H1 (cell line): ENCODE data around the gene ATP5MC2. TPM values are rescaled to one million over a fixed set of nuclear protein-coding genes. Genes with fewer than 3 reads are reported as not detected.

Experiments used
- CTCF ChIA-PET: fragments of 300-600 bp; sonication (Branson Sonifier 250); formaldehyde crosslinking; loops from one replicate; lab custom pipeline; 2021; ENCODE audit not compliant: partially characterized antibody; lab: Charles Lee
- POLR2A ChIA-PET: fragments of 300-600 bp; sonication (Branson Sonifier 250); formaldehyde crosslinking; loops from one replicate; lab custom pipeline; 2021; ENCODE audit warnings: inconsistent platforms; ENCODE audit not compliant: partially characterized antibody; lab: Charles Lee
- DNase-seq, 2 experiments: peaks; one replicate each; pipeline versions ENCODE4 v3.0.0 to v3.0.0-alpha.2; 2010 to 2022; ENCODE audit warnings: low spot score in 2 of 2, low read depth in 1 of 2, mixed read lengths in 1 of 2
- FAIRE-seq: peaks from 2 replicates; lab custom pipeline; 2011; peaks lifted over from hg19 to GRCh38; lab: Jason Lieb, UNC
- H2AFZ ChIP-seq: 2 replicates; pipeline ENCODE4 v1.8.1; 2012; ENCODE audit warnings: low read length, inconsistent platforms
- H2AK5ac ChIP-seq: 2 replicates; pipeline ENCODE4 v1.6.1; 2013; ENCODE audit warnings: low read depth, low read length
- H2BK120ac ChIP-seq: replicated peaks from 2 replicates; pipeline ENCODE3; 2013; ENCODE audit warnings: low read depth, low read length, inconsistent platforms
- H2BK12ac ChIP-seq: 2 replicates; pipeline ENCODE4 v1.6.1; 2013; ENCODE audit warnings: low read depth, low read length
- H2BK15ac ChIP-seq: 2 replicates; pipeline ENCODE4 v1.6.1; 2013; ENCODE audit warnings: low read length
- H2BK20ac ChIP-seq: 2 replicates; pipeline ENCODE4 v1.6.1; 2013; ENCODE audit warnings: low read length
- H2BK5ac ChIP-seq: 2 replicates; pipeline ENCODE4 v1.6.1; 2013; ENCODE audit warnings: low read depth, low read length
- H3K14ac ChIP-seq: 2 replicates; pipeline ENCODE4 v1.6.1; 2013; ENCODE audit warnings: inconsistent platforms; ENCODE audit not compliant: insufficient read length
- H3K18ac ChIP-seq: 2 replicates; pipeline ENCODE4 v1.6.1; 2013; ENCODE audit warnings: low read length; ENCODE audit errors: extremely low read depth
- H3K23ac ChIP-seq: 2 replicates; pipeline ENCODE4 v1.6.1; 2013; ENCODE audit warnings: inconsistent platforms; ENCODE audit not compliant: insufficient read length
- H3K23me2 ChIP-seq: 2 replicates; pipeline ENCODE4 v1.6.1; 2013; ENCODE audit warnings: low read depth, low read length
- H3K27ac ChIP-seq: 2 replicates; pipeline ENCODE4 v1.6.1; 2011; ENCODE audit warnings: low read depth, low read length, inconsistent platforms
- H3K27me3 ChIP-seq, 4 experiments: replicated peaks in 1 of 4; 1 replicate in 1 of 4; 2 replicates in 3 of 4; pipeline versions ENCODE4 v1.6.1 to v1.8.1; 2011 to 2013; ENCODE audit warnings: low read length in 3 of 4, mild to moderate bottlenecking in 3 of 4, inconsistent platforms in 2 of 4, mixed read lengths in 2 of 4, moderate library complexity in 1 of 4; ENCODE audit not compliant: control insufficient read depth in 3 of 4, insufficient read depth in 3 of 4; ENCODE audit errors: extremely low read depth in 1 of 4
- H3K36me3 ChIP-seq, 4 experiments: 2 replicates each; pipeline versions ENCODE4 v1.6.1 to v1.8.1; 2011 to 2013; ENCODE audit warnings: mild to moderate bottlenecking in 4 of 4, low read length in 3 of 4, moderate library complexity in 2 of 4, control low read depth in 1 of 4, inconsistent platforms in 1 of 4; ENCODE audit not compliant: insufficient read depth in 4 of 4, control insufficient read depth in 2 of 4
- H3K4ac ChIP-seq: replicated peaks from 2 replicates; pipeline ENCODE3; 2013; ENCODE audit warnings: low read length, low read depth, mixed read lengths, inconsistent platforms; ENCODE audit not compliant: insufficient read length
- H3K4me1 ChIP-seq, 4 experiments: replicated peaks in 1 of 4; 1 replicate in 1 of 4; 2 replicates in 3 of 4; pipeline versions ENCODE4 v1.6.1 to v1.8.1; 2011 to 2013; ENCODE audit warnings: low read length in 3 of 4, inconsistent platforms in 2 of 4, mixed read lengths in 1 of 4; ENCODE audit not compliant: insufficient read depth in 4 of 4, control insufficient read depth in 3 of 4
- H3K4me2 ChIP-seq, 2 experiments: 2 replicates each; pipeline versions ENCODE4 v1.6.1 to v1.8.1; 2011 to 2013; ENCODE audit warnings: low read depth in 2 of 2, low read length in 2 of 2, control low read depth in 1 of 2, inconsistent platforms in 1 of 2, mild to moderate bottlenecking in 1 of 2; ENCODE audit not compliant: insufficient read depth in 1 of 2
- H3K4me3 ChIP-seq, 4 experiments: fragments of 200-600, 300-600 bp in 1 of 4; sonication (generic), shearing (Covaris generic), sonication (Bioruptor Twin) in 1 of 4; 2 replicates each; pipeline versions ENCODE4 v1.5.1 to v1.8.1; 2011 to 2016; ENCODE audit warnings: low read length in 4 of 4, low read depth in 3 of 4, control low read depth in 2 of 4, inconsistent platforms in 2 of 4, mild to moderate bottlenecking in 2 of 4, mixed read lengths in 1 of 4, moderate library complexity in 1 of 4; ENCODE audit not compliant: insufficient read depth in 2 of 4; ENCODE audit errors: extremely low read depth in 1 of 4
- H3K56ac ChIP-seq: replicated peaks from 2 replicates; pipeline ENCODE3; 2013; ENCODE audit warnings: low read depth, mild to moderate bottlenecking, mixed read lengths, low read length, inconsistent platforms; ENCODE audit not compliant: insufficient read length
- H3K79me1 ChIP-seq: 2 replicates; pipeline ENCODE4 v1.6.1; 2013; ENCODE audit warnings: low read depth, low read length, control low read depth
- H3K79me2 ChIP-seq, 2 experiments: 2 replicates each; pipeline versions ENCODE4 v1.6.1 to v1.8.1; 2012 to 2013; ENCODE audit warnings: low read length in 2 of 2, mild to moderate bottlenecking in 2 of 2, inconsistent platforms in 1 of 2; ENCODE audit not compliant: insufficient read depth in 2 of 2, control insufficient read depth in 1 of 2
- H3K9ac ChIP-seq, 4 experiments: replicated peaks in 1 of 4; 1 replicate in 1 of 4; 2 replicates in 3 of 4; pipeline versions ENCODE4 v1.6.1 to v1.8.1; 2011 to 2013; ENCODE audit warnings: low read depth in 3 of 4, low read length in 3 of 4, control low read depth in 2 of 4, mild to moderate bottlenecking in 2 of 4, moderate library complexity in 2 of 4, inconsistent platforms in 1 of 4; ENCODE audit errors: extremely low read depth in 1 of 4
- H3K9me3 ChIP-seq, 2 experiments: 2 replicates each; pipeline versions ENCODE4 v1.6.1 to v1.8.1; 2012 to 2013; ENCODE audit warnings: mild to moderate bottlenecking in 2 of 2, moderate library complexity in 2 of 2, control low read depth in 1 of 2, inconsistent platforms in 1 of 2, low read depth in 1 of 2, low read length in 1 of 2, mixed read lengths in 1 of 2; ENCODE audit not compliant: insufficient read depth in 2 of 2
- H4K20me1 ChIP-seq, 2 experiments: replicated peaks in 1 of 2; 2 replicates each; pipeline versions ENCODE3 to v1.8.1; 2011 to 2013; ENCODE audit warnings: inconsistent platforms in 2 of 2, low read length in 2 of 2, mild to moderate bottlenecking in 1 of 2; ENCODE audit not compliant: insufficient read depth in 2 of 2, control insufficient read depth in 1 of 2
- H4K5ac ChIP-seq: 2 replicates; pipeline ENCODE4 v1.6.1; 2013; ENCODE audit warnings: low read length, low read depth, mixed read lengths, inconsistent platforms; ENCODE audit not compliant: insufficient read length
- H4K8ac ChIP-seq: 2 replicates; pipeline ENCODE4 v1.8.0; 2013; ENCODE audit warnings: mild to moderate bottlenecking, moderate library complexity, low read length, inconsistent platforms; ENCODE audit not compliant: insufficient read depth; ENCODE audit errors: extremely low read depth
- H4K91ac ChIP-seq: replicated peaks from 2 replicates; pipeline ENCODE3; 2013; ENCODE audit warnings: low read length, mixed read lengths, inconsistent platforms; ENCODE audit not compliant: insufficient read length
- CBX8 ChIP-seq: fragments of 300-800, 300-1000 bp; sonication (generic); IDR thresholded peaks from 2 replicates; pipeline ENCODE4 v1.7.1; 2016; ENCODE audit warnings: low read depth, low read length, borderline replicate concordance
- CHD2 ChIP-seq: IDR thresholded peaks from 2 replicates; pipeline ENCODE4 v1.6.1; 2012; ENCODE audit warnings: low read length, improper control_type of control experiment
- KDM1A ChIP-seq: fragments of 200-600, 300-600 bp; sonication (generic); IDR thresholded peaks from 2 replicates; pipeline ENCODE4 v1.7.1; 2016; ENCODE audit warnings: mild to moderate bottlenecking, low read length, borderline replicate concordance
- KDM5A ChIP-seq: fragments of 200-600 bp; IDR thresholded peaks from 2 replicates; pipeline ENCODE4 v1.7.1; 2012; ENCODE audit warnings: mild to moderate bottlenecking, low read length, inconsistent platforms, mixed read lengths
- POLR2AphosphoS5 ChIP-seq: IDR thresholded peaks from 2 replicates; pipeline ENCODE4 v1.6.1; 2011; ENCODE audit warnings: low read depth, low read length
- POU5F1 ChIP-seq: IDR thresholded peaks from 2 replicates; pipeline ENCODE4 v1.6.1; 2011; ENCODE audit warnings: low read depth, mild to moderate bottlenecking, low read length, moderate library complexity
- RBBP5 ChIP-seq: IDR thresholded peaks from 2 replicates; pipeline ENCODE4 v1.7.1; 2012; ENCODE audit warnings: low read depth, mild to moderate bottlenecking, inconsistent platforms, low read length, moderate library complexity, borderline replicate concordance
- RFX5 ChIP-seq: IDR thresholded peaks from 2 replicates; pipeline ENCODE4 v1.6.1; 2011; ENCODE audit warnings: low read depth, low read length, improper control_type of control experiment, borderline replicate concordance
- SRF ChIP-seq: IDR thresholded peaks from 2 replicates; pipeline ENCODE4 v1.6.1; 2011; ENCODE audit warnings: mild to moderate bottlenecking, low read depth, low read length, moderate library complexity
- TEAD4 ChIP-seq: IDR thresholded peaks from 2 replicates; pipeline ENCODE4 v1.6.1; 2012; ENCODE audit warnings: low read depth, low read length, inconsistent platforms, mixed read lengths
- WGBS, 2 experiments: shearing (Covaris generic) in 1 of 2; methylation state at CpG; one replicate each; pipeline versions ENCODE4 v1.1.6 to v1.1.7; 2013 to 2015; ENCODE audit warnings: low lambda C conversion rate in 2 of 2, mixed read lengths in 2 of 2, inconsistent platforms in 1 of 2, low coverage in 1 of 2, missing lambda C conversion rate in 1 of 2; ENCODE audit not compliant: insufficient replicate concordance in 2 of 2, insufficient coverage in 1 of 2, insufficient read length in 1 of 2; ENCODE audit errors: extremely low coverage in 1 of 2, missing lambda C conversion rate in 1 of 2; 5-methylcytosine and 5-hydroxymethylcytosine counted together
- polyA plus RNA-seq, 7 experiments: library from polyadenylated mRNA; depleted of rRNA in 3 of 7; stranded (reverse) in 5 of 7; unstranded in 2 of 7; fragments of >200 nt in 5 of 7; fragments of 200-250 nt in 2 of 7; gene quantifications; 1 replicate in 5 of 7; 2 replicates in 1 of 7; 4 replicates in 1 of 7; pipeline versions ENCODE4 v1.2.1 to v1.2.3, GENCODE V29; 2011 to 2013; ENCODE audit warnings: missing spikeins in 2 of 7, mixed read lengths in 2 of 7
- total RNA-seq: library from RNA; stranded (reverse); fragmentation: NEBNext Ultra II Directional; extraction: Animal tissue kit (Norgen Biotek cat#: 25700); gene quantifications from 2 replicates; pipeline ENCODE4 v1.2.1, GENCODE V29; 2021

ATP5MC2 gene
- total and polyA plus RNA-seq, 2 of the 8 experiments (the other 6 are each of a cell fraction or from before 2014, with no cell fraction given), result 408 to 952 TPM

DNA sequence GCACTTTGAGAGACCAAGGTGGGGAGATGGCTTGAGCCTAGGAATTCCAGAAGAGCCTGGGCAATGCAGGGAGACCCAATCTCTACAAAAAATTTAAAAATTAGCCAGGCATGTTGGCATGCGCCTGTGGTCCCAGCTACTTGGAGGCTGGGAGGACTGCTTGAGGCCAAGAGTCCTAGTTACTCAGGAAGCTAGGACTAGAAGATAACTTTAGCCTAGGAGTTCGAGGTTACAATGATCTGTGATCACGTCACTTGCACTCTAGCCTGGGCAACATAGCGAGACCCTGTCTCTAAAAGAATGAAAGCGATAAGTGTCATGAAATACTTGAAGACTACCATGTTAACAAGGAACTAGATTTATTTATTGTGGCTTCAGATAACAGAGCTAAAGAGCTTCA is 53.2 kb downstream of the ATP5MC2 start:
- Histone ChIP-seq H2BK5ac (no peak overlapping the region), H2BK20ac (no peak overlapping the region), H4K5ac (no peak overlapping the region), H2AFZ (no peak overlapping the region), H3K4me3 (no peak overlapping the region), H3K79me2 (peaks cover 0 to 41% of the 10 kb centered on the region in 2 experiments; a peak in 2 of 4 replicates), H3K79me1 (peaks cover 3% of the 10 kb centered on the region; the same call in 1 of the 2 replicates), H4K20me1 (no peaks in the 10 kb centered on the region), H2BK12ac (no peak overlapping the region), H2BK120ac (no peak overlapping the region), H3K18ac (no peak overlapping the region), H3K27ac (no peak overlapping the region), H3K9me3 (no peaks in the 10 kb centered on the region), H3K4me1 (peaks cover 0 to 7% (median 3%) of the 10 kb centered on the region in 4 experiments; a peak in 4 of 7 replicates), H3K9ac (no peak overlapping the region), H3K23ac (no peak overlapping the region), H3K36me3 (no peaks in the 10 kb centered on the region), H3K56ac (no peak overlapping the region), H4K91ac (no peak overlapping the region), H3K23me2 (peaks cover 2% of the 10 kb centered on the region; the same call in 1 of the 2 replicates), H3K4me2 (no peak overlapping the region), H3K14ac (no peak overlapping the region), H2AK5ac (no peak overlapping the region), H3K4ac (no peak overlapping the region), H3K27me3 (no peaks in the 10 kb centered on the region), H4K8ac (no peak overlapping the region; the same call in 1 of the 2 replicates), H2BK15ac (no peak overlapping the region)
- POLR2A ChIA-PET, result interaction anchor here (0.8 to 10.4 kb wide), 3 partner anchors 34 to 54 kb away, joined by 3 to 53 read pairs (median 3); partner anchors contain the start of gene ATP5MC2
- CTCF ChIA-PET, result interaction anchor here (0.6 to 2.0 kb wide), 8 partner anchors 8 to 121 kb away, joined by 3 to 10 read pairs (median 3); partner anchors contain the start of gene ATP5MC2
- no peak for FAIRE-seq
- 91% methylated on average over 5 of the region's 5 CpGs; no CpG with 5 or more reads in 1 of the 2 experiments for WGBS, 2 experiments
- DNase-seq, result no peak
- TF ChIP-seq KDM5A (no peak), SRF (no peak), POLR2AphosphoS5 (no peak), POU5F1 (no peak), TEAD4 (no peak), CBX8 (no peak), CHD2 (no peak), RFX5 (no peak), RBBP5 (no peak), KDM1A (no peak)
